Measurements from ENCODE around the gene SPATA24. TPM values are rescaled to one million over a fixed set of nuclear protein-coding genes. Genes with fewer than 3 reads are reported as not detected.
A peak's percentile ranks its signal among the peaks of the same experiment; 100 is the strongest.

The SPATA24 gene
- total and polyA plus RNA-seq, 2 of the 13 experiments (the other 11 are each of a cell fraction or from before 2014, with no cell fraction given), result 6.0 to 11.1 TPM

GRCh38 chr5:139439013-139439903 lies 35.4 kb upstream of the SPATA24 start, which contains the start of gene DNAJC18 (continued):
- peak; percentile 63; the same call in 1 of the 3 replicates for TF ChIP-seq MXI1 (IDR thresholded peaks at IDR 0.05; ENCODE audit: borderline replicate concordance, low read depth, low read length)
- TF ChIP-seq, protein P1, sequence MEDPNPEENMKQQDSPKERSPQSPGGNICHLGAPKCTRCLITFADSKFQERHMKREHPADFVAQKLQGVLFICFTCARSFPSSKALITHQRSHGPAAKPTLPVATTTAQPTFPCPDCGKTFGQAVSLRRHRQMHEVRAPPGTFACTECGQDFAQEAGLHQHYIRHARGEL (CRISPR knock-in tag; IDR thresholded peaks at IDR 0.05), result no peak
- TF ChIP-seq ZFP62 (CRISPR knock-in tag; IDR thresholded peaks at IDR 0.05), result no peak
- TF ChIP-seq ZNF589 (CRISPR knock-in tag; conservative IDR thresholded peaks at IDR 0.05), result no peak
- TF ChIP-seq ZNF570 (CRISPR knock-in tag; IDR thresholded peaks at IDR 0.05; ENCODE audit: borderline replicate concordance), result no peak
- no peak for TF ChIP-seq RBAK (CRISPR knock-in tag; IDR thresholded peaks at IDR 0.05)
- TF ChIP-seq ZNF556 (CRISPR knock-in tag; IDR thresholded peaks at IDR 0.05; ENCODE audit: borderline replicate concordance), result 0 out of 2 replicates have a peak, but pooled peaks have one; percentile 33
- TF ChIP-seq ARID4A (CRISPR knock-in tag; IDR thresholded peaks at IDR 0.05; ENCODE audit: borderline replicate concordance), result peak; percentile 84
- TF ChIP-seq ZSCAN30 (CRISPR knock-in tag; IDR thresholded peaks at IDR 0.05), result no peak
- no peak for TF ChIP-seq TAF15 (IDR thresholded peaks at IDR 0.05; ENCODE audit: low read depth, low read length, poor library complexity, severe bottlenecking)
- TF ChIP-seq PCBP1 (IDR thresholded peaks at IDR 0.05; ENCODE audit: borderline replicate concordance, low read depth, low read length), result 0 out of 2 replicates have a peak, but pooled peaks have one; percentile 27
- no peak for TF ChIP-seq PLRG1 (conservative IDR thresholded peaks at IDR 0.05)
- TF ChIP-seq HCFC1 (IDR thresholded peaks at IDR 0.05; ENCODE audit: low read depth, low read length), result peak; percentile 91
- TF ChIP-seq TFE3 (CRISPR knock-in tag; IDR thresholded peaks at IDR 0.05), result no peak; the same call in 1 of the 2 replicates
- no peak for TF ChIP-seq SATB2 (CRISPR knock-in tag; IDR thresholded peaks at IDR 0.05)
- TF ChIP-seq ZNF446 (CRISPR knock-in tag; IDR thresholded peaks at IDR 0.05), result no peak
- no peak for TF ChIP-seq ZSCAN20 (CRISPR knock-in tag; IDR thresholded peaks at IDR 0.05; ENCODE audit: borderline replicate concordance)
- TF ChIP-seq CCDC6 (CRISPR knock-in tag; IDR thresholded peaks at IDR 0.05), result no peak
- TF ChIP-seq MEIS1 (CRISPR knock-in tag; IDR thresholded peaks at IDR 0.05; ENCODE audit: borderline replicate concordance), result no peak
- no peak for TF ChIP-seq CERS6 (CRISPR knock-in tag; IDR thresholded peaks at IDR 0.05)

Data from HepG2 (cell line).